Upper lobe of left lung (tissue), 4 donors: ENCODE results near the gene OVAAL.

Source experiments
- CTCF ChIP-seq, 6 experiments: fragments of 450-650 bp in 4 of 6; fragments of 200-600 bp in 2 of 6; sonication (generic) in 2 of 6; IDR thresholded peaks; one replicate each; pipeline ENCODE4 v1.5.1; 2016 to 2019; ENCODE audit warnings: antibody characterized with exemption in 6 of 6
- EP300 ChIP-seq, 4 donors: sonication (generic); formaldehyde crosslinking; IDR thresholded peaks; one replicate each; pipeline ENCODE4 v1.5.1; 2017; ENCODE audit warnings: antibody characterized with exemption in 4 of 4, control low read depth in 2 of 4

GRCh38 chr1:180548686-180549317 is 10.0 kb upstream of the OVAAL start:
- TF ChIP-seq EP300 (IDR thresholded peaks at IDR 0.05) = no peak
- no peak for TF ChIP-seq CTCF (IDR thresholded peaks at IDR 0.05)
